Fibroblast of skin of abdomen (primary cell): ENCODE results near the gene YPEL2.

Experiments used
- DNase-seq: peaks from one replicate; pipeline ENCODE4 v3.0.0-alpha.2; 2013

The YPEL2 gene

DNA sequence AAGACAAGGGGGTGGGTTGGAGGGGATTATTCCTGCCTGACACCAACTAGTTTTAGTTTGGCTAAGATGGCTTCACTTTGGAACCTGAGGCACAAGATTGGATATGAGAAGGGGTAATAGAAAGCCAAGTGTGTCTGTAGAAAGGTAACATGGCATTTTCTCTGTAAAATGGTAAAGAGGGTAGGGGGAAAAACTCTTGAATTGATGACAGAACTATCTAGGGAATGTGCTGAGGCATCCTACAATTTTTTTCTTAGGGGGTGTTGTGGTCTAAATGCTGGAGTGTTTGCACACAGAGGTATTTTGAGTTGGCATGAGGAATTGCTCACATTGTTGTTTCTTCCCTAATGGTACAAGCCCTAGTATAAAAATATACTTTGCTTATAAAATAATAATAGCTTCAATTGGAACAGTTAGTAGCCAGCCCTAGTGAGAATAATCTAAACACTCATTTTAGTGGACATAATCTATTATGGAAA, 25.8 kb downstream of the YPEL2 start:
- DNase-seq, result peak; percentile 52

DNA sequence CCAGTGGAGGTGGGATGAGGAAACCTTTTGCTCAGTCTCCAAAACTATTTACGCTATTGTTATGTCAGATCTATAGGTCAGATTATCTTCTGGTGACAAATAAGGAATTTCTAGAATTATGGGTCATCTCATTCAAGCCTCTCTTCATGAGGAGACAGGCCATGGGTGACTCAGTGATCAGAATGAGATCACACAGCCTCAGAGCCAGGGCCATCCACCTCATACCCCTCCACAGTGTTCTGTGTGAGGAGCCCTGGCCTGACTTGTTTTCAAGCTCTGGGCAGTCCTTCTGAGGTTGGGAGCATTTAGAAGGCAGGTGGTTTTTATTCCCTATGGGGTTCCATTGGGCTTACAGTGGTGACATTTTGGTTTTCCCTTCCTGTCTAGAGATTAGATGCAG, 26.5 kb downstream of the YPEL2 start:
- peak; percentile 65 for DNase-seq

DNA sequence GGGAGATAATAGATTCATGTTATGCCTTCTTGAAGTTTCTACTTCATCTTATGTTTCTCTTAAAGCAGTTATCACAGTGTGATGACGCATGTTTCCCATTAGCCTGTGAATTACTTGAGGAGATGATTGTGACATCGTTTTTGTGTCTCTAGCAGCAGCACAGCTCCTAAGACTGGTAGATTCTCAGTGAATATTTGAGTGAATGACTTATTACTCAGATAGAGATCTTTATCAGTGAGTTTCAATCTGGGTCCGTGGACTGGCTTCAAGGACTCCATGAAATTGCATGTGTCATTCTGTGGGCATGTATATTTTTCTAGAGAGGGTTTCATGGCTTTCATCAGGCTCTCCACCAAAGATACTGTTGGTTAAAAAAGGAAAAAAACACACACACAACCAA, 29.9 kb downstream of the YPEL2 start:
- DNase-seq, result peak; percentile 93

DNA sequence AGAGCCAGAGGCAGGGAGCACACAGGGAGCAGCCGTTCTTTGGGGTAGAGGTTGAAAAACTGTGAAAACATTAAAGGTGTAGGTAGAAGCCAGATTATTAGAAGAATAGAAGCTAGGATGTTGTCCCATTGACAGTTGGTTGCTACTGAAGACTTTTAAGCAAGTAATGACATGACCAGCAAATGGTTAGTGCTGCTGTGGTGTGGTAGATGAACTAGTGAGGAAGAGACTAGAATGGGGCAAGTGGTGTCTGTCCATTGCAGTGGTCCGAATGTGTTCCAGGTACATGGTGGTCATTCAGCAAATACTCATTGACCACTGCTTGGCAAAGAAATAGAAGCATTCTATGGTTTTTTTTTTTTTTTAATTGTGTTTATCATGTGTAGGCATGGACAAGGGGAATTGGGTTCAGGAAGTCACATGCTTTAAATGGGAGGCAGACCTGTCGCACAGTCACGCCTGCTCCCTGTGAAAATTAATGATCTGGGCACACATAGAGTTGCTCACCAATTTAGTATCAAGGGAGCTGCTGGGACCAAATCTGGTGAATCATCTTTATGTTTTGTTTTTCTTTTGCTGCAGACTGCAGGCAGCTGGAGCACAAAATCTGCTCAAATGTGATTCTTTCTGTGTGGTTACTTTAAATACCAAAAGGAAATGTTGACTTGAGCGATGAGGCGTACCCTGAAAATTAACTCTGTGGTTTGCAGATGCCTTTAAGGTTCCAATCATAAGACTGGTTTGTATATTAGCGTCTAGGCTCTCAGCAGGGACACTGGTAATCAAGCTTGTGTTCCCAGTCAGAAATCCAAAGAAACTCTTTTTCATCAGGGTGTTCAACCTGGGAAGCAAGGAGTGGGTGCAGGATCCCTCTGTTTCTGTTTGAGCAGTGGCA, 30.7 kb downstream of the YPEL2 start:
- DNase-seq, result peak; percentile 93

DNA sequence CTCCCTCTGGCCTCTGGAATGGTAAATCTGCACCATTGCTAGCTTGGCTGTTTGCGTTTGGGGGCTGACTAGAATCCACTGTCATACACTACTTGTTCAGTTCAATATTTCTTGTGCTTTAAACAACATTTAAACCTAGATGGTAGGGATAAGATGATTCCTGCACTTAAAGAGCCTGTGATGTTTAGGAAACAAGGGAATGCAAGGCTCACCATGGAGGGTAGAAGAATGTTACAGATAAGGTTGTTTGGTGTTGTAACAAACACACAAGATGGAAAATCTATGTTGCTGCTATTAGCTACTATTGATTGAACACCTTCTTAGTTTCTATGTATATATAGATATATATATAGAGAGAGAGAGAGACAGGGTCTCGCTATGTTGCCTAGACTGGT, 31.4 kb downstream of the YPEL2 start:
- no peak for DNase-seq

DNA sequence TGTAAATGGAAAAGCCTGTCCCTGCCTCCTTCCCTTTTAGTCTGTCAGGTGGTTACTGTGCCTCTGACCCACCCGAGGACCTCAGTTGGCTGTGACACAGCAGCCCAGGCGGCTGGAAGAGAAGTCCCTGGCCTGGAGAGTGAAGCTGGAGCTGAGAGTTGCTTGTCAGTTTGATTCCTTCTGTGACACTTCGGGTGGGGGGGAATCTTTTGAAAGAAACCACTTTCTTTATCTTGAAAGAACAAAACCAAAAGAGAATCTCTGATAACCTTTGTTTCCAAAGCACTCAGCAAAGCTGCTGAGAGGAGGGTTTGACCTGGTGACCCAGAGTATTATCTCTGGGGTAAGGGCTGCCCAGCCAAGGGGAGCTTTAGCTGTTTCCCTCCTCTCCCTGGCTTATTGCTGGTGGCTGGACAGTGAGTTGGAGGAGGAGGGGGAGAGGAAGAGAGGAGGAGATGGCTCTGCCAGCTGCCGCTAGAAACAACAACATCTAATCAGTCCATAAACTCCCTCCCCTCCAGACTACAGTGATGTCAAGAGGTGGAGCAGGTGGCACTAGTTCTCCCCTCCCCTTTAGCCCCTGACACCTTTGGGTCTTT, 34.0 kb downstream of the YPEL2 start:
- no peak for DNase-seq

DNA sequence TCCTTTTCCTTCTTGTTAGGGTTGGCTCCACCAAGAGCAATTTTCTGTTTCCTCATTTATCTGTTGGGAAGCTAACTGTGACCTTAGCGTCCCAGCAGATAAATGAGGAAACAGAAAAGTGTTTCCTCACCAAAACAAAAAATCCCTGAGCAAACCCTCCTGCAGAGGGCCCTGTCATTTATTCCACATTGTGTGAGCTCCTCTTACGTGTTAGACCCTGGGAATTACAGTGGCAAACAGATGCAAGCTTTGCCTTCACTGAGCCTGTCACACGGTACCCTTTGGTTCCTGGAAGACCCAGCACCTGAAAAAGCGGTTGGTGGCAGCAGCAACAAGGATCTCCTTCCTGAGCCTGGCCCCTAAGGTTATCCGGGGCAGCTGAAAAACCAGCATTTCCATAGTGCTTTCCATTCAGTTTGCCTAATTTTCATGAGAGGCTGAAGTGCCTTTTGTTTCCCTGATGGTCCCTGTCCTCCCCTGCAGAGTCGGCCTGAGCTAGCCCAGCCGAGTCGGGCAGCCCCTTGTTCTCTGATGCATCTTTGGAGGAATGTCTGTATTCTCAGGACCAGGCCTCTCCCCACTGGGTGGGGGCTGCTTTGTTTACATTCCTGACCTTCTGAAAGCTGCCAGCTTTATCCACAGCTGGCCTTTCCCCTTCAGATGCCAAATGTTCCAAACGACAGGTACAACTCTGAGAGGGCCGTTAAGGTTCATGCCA, 34.7 kb downstream of the YPEL2 start:
- peak; percentile 39 for DNase-seq

DNA sequence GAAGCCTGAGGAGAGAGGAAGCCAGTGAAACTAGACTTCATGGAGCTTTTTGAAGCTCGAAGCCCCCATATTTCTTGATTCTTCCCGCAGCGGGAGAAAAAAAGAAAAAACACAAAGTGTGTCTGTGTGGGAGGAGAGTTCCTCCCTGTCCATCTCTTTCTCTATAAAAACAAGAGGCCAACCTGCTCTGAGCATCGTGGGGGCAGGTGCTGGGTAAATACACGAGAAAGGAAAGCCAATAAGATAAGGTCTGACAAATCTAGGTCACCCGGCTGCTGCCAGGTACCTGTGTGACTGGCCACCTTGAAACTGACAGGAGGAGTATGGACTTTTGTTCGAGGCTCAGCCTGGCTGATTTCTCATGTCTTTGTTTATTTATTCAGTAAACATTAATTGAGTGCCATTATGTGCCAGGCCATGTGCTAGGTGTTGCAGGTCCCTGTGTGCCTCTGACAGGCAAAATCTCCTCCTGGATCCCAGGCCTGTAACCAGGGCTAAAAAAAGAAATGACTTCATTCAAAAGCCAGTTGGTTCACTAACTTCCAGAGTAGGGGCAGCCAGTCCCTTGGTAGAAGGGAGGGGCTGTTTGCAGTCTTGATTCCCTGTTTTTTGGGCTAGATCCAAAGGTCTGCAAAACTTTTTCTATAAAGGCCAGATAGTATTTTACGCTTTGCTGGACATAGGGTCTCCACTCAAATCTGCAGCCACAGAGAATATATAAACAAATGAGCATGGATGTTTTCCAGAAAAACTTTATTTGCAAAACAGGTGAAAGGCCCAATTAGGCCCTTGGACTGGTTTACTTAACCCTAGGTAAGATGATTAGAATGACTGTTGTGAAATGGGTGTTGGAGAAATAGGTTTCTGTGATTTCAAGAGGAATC, 35.6 kb downstream of the YPEL2 start:
- peak; percentile 46 for DNase-seq

DNA sequence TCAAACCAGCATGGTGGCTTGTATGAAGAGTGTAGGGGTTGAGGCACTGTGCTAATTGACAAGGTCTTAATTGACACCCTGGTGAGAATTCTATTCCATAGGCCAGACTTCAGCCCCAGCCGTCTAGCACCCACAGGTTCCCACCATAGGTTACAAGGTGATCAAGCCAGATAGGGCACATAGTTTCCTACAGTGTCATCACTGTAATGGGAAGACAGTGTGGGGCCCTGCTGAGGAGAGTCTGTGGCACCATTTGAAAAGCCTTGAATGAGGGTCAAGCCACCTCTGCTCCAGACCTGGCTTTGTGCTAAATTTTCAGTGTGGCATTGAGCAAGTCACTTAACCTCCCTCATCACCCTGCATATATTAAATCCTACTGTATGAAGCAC, 36.2 kb downstream of the YPEL2 start:
- no peak for DNase-seq

DNA sequence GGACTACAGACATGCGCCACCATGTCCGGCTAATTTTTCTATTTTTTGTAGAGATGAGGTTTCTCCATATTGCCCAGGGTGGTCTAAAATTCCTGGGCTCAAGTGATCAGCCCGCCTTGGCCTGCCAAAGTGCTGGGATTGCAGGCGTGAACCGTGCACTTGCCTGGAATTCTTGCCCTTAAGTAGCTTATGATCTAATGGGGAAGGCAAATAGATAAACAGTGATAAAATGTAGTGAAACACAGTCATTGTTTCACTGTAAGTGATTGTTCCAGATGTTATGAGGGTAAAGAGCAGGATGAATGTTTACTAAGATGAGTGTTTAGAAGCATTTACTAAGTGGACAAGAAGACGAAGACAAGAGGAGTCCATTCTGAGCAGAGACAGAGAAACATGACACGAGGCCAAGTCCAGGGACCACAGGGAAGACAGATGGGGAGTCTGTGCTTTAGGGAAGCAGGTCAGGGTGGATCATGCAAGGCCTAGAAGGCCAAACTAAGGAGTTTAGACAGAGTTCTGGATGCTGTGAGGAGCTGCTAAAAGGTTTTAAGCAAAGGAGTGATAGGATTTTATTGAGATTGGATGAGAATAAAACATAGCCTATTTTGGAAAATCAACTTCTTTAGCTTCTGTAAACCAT, 36.9 kb downstream of the YPEL2 start:
- no peak for DNase-seq

DNA sequence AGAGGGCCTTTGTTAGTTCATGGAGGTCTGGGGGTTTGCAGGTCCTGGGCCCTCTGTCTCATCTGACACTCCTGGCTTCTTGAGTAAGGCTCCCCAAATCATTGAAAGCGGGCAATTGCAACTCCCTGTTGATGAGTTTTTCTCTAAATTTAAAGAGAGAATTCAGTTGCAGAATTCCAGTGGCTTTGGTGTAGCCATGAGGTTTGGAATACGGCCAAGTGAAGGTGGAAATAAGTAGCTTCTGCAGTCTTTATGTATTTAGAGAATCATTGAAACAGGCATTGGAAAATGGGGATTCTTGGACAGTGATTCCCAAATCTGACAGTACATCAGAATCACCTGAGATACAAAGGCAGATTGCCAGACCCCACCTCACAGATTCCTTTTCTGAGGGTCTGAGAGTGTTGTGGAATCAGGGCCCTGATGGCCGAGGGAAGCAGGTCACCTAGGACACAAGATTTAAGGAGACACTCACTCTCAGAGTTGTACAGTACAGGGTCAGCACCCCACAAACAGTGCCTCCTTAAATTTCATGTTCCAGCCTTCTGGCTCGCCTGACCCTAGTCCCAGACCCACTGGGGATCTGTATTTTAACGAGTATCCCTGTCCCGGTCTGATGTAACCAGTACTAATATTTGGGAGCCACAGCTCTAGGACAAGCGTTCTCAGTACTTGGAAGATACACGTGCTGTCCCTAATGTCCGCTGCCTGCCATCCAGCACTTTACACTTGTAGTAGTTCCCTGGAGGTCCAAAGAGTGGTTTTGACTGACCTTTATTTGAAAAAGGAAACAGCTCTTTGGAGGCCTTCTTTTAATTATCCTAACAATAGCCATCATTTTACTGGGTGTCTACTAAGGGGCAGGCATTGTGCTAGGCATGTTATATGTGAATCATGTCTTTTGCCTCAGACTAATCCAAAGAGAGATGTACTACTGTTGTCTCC, 37.8 kb downstream of the YPEL2 start:
- peak; percentile 70 for DNase-seq

DNA sequence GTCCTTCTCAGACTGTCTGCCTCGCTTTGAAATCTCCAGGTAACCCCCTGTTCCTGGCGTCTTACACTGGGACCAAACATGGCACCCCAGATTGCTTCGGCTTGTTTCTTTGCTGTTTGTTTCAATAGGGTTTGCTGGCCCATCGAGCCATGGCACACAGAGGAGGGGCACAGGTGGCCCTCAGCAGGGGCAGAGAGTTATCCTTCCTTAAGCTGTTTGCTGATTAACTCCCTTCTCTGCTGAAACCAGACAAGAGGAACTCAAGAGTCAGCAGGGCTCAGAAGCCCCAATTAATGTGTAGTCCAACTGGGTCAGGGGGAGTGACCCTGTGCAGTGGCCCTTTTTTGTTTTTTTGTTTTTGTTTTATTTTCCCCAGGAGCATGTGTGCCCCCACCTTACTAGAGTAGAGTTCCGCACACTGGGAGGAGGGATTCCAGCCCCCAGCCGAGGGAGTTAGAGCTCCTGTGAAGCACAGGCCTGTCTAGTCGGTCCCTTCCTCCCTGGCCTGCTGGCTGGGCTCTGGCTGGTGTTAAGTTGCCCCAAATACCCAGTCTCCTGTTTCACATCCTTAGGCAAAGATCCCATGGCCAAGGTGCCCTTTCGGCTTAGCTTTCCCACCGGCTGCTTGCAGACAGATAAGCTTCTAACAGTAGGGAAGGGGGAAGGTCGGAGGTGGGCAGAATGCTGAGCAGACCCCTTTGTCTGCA, 39.3 kb downstream of the YPEL2 start:
- no peak for DNase-seq

DNA sequence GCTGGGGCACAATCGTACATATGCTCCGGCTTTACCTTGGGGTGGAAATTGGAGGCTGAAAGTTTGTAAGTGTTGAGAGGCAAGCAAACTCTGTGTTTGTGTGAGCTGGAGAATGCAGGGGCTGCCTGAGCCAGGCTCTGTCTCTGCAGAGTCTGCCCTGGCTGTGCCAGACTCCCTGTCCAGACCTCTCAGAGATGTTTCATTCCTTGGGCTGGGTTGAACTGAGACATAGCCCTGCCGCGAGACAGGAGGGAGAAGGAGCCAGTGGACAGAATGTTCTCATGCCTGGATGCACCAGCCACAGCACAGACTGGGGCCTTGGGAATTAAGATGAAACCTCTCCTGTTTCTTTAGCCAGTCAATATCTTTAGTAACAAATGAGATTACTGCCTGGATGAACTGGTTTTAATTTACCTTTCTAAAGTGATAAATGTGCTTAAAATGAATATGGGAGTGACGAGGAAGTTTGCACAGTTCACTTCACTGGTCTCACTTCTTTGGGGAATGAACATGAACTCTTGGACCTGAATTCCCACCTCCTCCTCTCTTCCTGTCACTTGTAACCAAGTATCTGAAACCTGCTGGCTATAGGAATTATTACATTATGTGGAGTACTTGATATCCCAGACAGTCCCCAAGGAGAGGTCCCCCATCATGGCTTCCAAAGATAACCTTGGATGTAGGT, 40.1 kb downstream of the YPEL2 start:
- no peak for DNase-seq

DNA sequence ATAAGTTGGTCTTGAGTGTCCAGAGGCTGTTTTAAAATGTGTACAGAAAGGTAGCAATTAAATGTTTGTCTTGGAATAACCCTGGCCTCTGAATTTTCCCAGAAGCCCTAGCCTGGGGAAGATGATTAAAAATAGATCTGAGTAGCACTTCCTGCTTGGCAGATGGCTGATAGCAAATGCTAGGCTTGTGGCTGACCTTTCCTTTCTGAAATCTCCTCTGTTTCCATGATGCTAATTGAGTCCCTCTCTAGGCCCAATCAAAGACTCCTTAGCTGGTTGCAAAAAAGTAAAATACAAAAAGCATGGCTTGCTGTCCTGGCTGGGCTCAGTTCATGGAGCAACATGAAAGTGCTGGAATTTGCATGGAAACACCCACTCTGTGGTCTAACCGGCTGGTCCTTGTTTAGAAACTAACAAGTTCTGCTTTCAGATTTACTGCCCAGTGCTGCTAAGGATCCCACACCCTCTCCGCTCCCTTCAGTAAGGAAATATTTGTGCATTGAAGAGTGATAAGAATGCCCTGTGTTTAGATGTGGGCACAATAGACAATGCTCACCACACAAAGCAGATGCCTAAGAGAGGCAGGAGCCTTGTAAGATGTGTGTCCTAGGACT, 40.8 kb downstream of the YPEL2 start:
- DNase-seq, result peak; percentile 46

DNA sequence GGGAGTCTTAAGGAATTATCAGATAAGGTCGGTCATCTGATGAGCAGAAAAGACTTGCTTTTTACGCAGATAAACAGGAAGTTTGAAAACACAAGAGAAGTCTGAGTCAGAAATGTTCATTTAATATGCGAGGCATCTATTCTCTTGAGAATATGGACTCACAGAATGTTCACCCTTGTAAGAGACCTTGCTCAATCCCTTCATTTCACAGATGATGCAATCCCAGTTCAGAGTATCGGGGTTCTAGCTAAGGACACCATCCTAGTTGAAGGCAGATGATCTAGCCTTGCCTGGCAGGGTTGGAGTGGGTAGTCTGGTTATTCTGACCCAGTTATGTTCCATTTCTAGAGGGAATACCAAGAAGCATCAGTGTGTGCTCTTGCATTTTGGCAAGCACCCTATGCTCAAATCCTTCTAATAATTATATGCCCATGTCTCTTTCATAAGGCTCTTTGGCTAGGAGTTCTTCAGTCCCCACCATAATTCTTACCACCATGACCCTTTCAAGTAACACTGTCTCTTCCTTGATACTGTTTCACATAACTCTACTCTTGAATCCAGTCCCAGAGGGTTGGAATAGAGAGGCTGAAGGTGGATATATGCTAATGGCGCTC, 42.5 kb downstream of the YPEL2 start:
- DNase-seq, result peak; percentile 69

DNA sequence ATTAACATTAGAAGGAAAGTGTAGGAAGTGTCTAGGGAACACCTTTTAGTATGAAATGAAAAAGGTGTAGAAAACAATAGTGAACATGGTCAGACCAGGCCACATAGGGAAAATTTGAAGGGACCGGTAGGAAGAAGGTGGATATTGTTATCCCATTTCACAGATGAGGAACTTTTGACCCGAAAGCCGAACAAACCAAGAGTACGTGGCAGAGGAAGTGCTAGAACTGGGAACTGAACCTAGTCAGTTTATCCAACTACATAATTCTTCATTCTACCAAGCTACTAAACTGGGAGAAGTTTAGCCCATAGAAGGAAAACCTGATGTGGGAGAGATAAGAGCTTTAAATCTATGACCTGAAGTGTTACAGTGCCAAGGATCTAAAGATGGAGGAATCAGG, 43.2 kb downstream of the YPEL2 start:
- DNase-seq, result no peak

DNA sequence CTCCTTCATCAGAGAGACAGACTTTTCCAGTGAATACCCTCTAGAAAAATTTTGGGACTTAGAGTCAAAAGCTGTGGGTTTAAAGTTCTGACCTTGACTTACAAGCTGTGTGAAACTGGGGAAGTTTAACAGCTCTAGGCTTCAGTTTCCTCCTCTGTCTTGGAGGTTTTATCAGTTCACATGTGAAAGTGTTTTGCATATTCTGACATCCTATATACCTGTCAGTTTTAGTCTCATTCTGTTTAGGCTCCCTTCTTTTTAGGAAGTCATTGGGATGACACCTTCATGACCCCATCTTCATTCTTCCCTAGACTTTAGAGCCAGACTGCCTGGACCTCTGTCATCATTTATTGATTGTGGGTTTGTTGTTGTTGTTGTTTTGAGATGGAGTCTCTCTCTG, 44.4 kb downstream of the YPEL2 start:
- DNase-seq, result no peak

DNA sequence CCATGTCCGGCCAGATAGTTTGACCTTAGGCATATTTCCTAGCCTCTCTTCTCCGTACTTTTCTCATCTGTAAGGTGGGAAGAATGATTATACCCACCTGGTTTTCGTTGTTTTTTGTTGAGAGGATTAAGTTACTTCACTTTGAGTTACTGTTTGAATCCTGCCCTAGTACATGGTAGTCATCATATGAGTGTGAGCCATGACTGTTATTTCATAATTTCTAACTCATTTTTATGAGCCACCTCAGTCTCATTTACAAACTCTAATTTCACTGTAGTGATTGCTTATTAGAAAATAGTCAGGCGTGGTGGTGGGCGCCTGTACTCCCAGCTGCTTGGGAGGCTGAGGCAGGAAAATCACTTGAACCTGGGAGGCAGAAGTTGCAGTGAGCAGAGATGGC, 45.1 kb downstream of the YPEL2 start:
- DNase-seq, result no peak

DNA sequence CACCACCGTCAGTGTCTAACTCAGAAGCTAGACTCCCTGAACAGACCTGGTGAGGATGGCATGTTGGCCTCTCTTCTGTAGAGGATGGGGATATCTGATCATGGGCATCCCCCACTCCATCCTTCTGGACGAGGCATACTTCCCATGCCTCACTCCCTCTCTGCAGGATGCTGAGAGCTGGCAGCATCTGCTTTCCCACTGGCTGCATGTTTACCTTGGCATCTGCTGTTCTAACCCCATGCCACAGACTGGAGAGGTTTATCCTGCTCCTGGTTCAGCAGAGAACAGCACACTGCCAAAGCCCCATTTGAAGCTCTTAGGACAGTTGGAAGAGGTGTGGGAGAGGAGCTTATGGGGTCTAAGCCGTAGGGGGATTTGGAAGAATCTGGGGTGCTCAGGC, 46.0 kb downstream of the YPEL2 start:
- no peak for DNase-seq
